Measurements from ENCODE around the gene FHIT. TPM values are rescaled to one million over a fixed set of nuclear protein-coding genes. Genes with fewer than 3 reads are reported as not detected.

Gene FHIT
- total RNA-seq, 4 donors from 2014 or later, result 8.8 to 35.6 (median 12.6) TPM

DNA sequence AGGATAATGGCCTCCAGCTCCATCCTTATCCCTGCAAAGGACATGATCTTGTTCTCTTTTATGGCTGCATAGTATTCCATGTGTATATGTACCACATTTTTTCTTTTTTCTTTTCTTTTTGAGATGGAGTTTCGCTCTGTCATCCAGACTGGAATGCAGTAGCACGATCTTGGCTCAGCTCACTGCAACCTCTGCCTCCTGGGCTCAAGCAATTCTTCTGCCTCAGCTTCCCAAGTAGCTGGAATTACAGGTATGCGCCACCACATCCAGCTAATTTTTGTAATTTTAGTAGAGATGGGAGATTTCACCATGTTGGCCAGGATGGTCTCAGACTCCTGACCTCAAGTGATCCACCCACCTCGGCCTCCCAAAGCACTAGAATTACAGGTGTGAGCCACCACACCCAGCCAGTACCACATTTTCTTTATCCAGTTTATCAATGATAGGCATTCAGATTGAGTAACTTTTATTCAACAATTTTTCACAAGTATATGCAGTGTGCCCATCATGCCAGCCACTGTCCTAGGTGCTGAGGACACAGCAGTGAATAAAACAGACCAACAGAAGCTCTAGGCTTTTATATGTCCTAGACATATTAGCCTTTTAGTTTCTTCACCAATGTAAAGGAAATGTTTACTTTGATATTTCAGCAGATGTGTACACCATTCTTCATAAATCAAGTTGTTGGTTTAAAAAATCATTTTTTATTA, 815.2 kb downstream of the FHIT start:
- Histone ChIP-seq H3K27ac (no peak overlapping the region), H3K27me3 (no peaks in the 10 kb centered on the region), H3K9me3 (no peaks in the 10 kb centered on the region), H3K4me1 (no peaks in the 10 kb centered on the region), H3K4me3 (no peak overlapping the region), H3K36me3 (no peaks in the 10 kb centered on the region)
- WGBS, result 98% methylated on average over 4 of the region's 4 CpGs
- no peak for TF ChIP-seq POLR2AphosphoS5 (IDR thresholded peaks at IDR 0.05)
- TF ChIP-seq POLR2A (IDR thresholded peaks at IDR 0.05), result no peak
- no peak for TF ChIP-seq EP300 (IDR thresholded peaks at IDR 0.05)
- TF ChIP-seq, protein P1, sequence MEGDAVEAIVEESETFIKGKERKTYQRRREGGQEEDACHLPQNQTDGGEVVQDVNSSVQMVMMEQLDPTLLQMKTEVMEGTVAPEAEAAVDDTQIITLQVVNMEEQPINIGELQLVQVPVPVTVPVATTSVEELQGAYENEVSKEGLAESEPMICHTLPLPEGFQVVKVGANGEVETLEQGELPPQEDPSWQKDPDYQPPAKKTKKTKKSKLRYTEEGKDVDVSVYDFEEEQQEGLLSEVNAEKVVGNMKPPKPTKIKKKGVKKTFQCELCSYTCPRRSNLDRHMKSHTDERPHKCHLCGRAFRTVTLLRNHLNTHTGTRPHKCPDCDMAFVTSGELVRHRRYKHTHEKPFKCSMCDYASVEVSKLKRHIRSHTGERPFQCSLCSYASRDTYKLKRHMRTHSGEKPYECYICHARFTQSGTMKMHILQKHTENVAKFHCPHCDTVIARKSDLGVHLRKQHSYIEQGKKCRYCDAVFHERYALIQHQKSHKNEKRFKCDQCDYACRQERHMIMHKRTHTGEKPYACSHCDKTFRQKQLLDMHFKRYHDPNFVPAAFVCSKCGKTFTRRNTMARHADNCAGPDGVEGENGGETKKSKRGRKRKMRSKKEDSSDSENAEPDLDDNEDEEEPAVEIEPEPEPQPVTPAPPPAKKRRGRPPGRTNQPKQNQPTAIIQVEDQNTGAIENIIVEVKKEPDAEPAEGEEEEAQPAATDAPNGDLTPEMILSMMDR (IDR thresholded peaks at IDR 0.05), result no peak
- no peak for DNase-seq (ENCODE audit: low spot score in 2 of 2)

DNA sequence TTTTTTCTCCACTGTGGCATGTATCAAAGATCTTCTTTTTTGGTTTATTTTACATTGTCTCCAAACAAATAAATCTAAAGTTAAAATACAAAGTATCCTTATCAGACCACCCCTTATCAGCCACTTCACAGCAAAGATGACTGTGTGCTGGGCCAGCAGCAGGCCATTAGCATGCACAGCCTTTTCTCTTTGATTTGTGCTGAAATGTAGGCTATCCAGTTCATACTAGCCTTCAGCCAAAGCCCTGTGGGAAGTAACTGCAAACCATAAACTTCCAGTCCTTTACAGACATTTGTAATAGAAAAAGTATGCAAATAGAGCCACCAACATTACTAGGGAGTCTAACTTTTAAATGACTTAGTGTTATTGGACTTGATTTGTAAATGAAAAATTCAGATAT, 816.3 kb downstream of the FHIT start:
- no peak overlapping the region for H3K27ac ChIP-seq
- H3K4me1 ChIP-seq, result no peaks in the 10 kb centered on the region
- DNase-seq (ENCODE audit: low spot score in 2 of 2), result no peak
- H3K27me3 ChIP-seq, result no peaks in the 10 kb centered on the region
- no peaks in the 10 kb centered on the region for H3K36me3 ChIP-seq
- TF ChIP-seq POLR2A (IDR thresholded peaks at IDR 0.05) (no peak), EP300 (IDR thresholded peaks at IDR 0.05) (no peak), POLR2AphosphoS5 (IDR thresholded peaks at IDR 0.05) (no peak)
- TF ChIP-seq, protein P1 (IDR thresholded peaks at IDR 0.05), result no peak
- no peaks in the 10 kb centered on the region for H3K9me3 ChIP-seq
- no peak overlapping the region for H3K4me3 ChIP-seq

DNA sequence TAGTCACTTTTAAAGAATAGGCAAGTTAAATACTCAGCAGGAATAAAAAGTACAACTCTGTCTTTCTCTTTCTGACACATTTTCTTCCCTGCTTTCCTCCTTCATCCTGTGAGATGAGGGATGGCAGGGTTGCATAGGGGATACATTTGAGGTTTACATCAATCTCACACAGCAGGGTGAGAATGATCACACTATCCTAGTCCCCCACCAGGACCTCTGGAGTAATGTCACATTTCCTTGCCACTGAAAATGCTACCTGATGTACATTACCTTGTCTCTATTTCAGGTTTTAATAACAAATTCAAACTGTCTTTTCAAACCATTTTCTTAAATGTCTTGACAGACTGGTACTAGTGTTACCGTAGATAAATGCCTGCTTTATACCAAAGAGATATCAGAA, 816.9 kb downstream of the FHIT start:
- 94% methylated on average over 1 of the region's 1 CpG for WGBS

DNA sequence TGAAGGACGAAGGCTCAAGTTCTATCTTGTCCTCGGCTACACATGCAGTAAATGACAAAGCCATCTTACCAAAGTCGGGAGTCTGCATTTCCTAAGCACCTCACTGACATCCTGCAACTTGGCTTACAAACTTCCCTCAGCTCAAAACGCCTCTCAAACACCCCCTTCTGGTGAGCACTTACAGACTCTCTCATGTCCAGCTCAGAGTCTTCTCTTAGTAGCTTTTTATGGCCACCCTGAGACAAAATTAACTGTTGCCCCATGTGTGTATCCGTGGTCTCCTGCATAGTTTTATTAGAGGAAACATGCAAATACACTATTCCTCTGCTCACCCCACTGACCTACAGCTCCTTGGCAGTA, 819.7 kb downstream of the FHIT start:
- H3K27me3 ChIP-seq, result no peaks in the 10 kb centered on the region
- no peak overlapping the region for H3K27ac ChIP-seq
- H3K4me3 ChIP-seq, result no peak overlapping the region
- no peaks in the 10 kb centered on the region for H3K4me1 ChIP-seq
- no peak for DNase-seq (ENCODE audit: low spot score in 2 of 2)
- 56% methylated on average over 5 of the region's 5 CpGs for WGBS
- no peaks in the 10 kb centered on the region for H3K36me3 ChIP-seq
- TF ChIP-seq POLR2A (IDR thresholded peaks at IDR 0.05) (no peak), POLR2AphosphoS5 (IDR thresholded peaks at IDR 0.05) (no peak), EP300 (IDR thresholded peaks at IDR 0.05) (no peak)
- TF ChIP-seq, protein P1 (IDR thresholded peaks at IDR 0.05), result no peak
- no peaks in the 10 kb centered on the region for H3K9me3 ChIP-seq

More for the DNA sequence above, 816.9 kb downstream of the FHIT start:
- Histone ChIP-seq H3K27ac (no peak overlapping the region), H3K27me3 (no peaks in the 10 kb centered on the region), H3K9me3 (no peaks in the 10 kb centered on the region), H3K4me3 (no peak overlapping the region), H3K4me1 (no peaks in the 10 kb centered on the region), H3K36me3 (no peaks in the 10 kb centered on the region)
- TF ChIP-seq, protein P1 (IDR thresholded peaks at IDR 0.05), result no peak
- no peak for DNase-seq (ENCODE audit: low spot score in 2 of 2)

DNA sequence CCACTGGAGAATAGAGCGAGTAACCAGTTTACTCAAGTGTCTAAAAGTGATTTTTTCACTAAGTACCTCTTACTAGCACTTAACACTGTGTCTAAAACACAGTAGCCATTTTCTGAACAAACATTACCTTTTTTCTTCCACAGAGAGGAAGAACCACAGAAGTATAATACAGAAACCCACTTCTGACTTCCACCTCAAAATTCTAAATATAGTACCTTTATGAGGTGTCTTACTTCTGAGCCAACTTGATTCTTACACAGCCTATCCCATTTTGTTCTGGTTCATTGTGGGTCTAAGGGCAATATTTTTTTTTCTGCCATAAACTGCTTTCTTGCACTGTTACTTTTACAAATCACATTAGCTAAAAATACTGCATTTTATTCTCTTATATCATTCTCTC, 821.0 kb downstream of the FHIT start:
- Histone ChIP-seq H3K36me3 (no peaks in the 10 kb centered on the region), H3K27ac (no peak overlapping the region), H3K4me1 (no peaks in the 10 kb centered on the region), H3K27me3 (no peaks in the 10 kb centered on the region), H3K9me3 (no peaks in the 10 kb centered on the region), H3K4me3 (no peak overlapping the region)
- no peak for TF ChIP-seq POLR2AphosphoS5 (IDR thresholded peaks at IDR 0.05)
- no peak for TF ChIP-seq POLR2A (IDR thresholded peaks at IDR 0.05)
- no peak for TF ChIP-seq EP300 (IDR thresholded peaks at IDR 0.05)
- TF ChIP-seq, protein P1 (IDR thresholded peaks at IDR 0.05), result no peak
- 95% methylated on average over 1 of the region's 1 CpG for WGBS
- DNase-seq (ENCODE audit: low spot score in 2 of 2), result no peak

All from suprapubic skin (tissue), 4 donors.